PFSK-1 (cell line): ENCODE measurements around the gene NRCAM.

ENCODE experiments used
- FOXP2 ChIP-seq: optimal IDR thresholded peaks from 2 replicates; pipeline ENCODE3; 2011; ENCODE audit warnings: borderline replicate concordance, control low read depth, inconsistent platforms; ENCODE audit not compliant: insufficient read depth; ENCODE audit errors: extremely low read length, extremely low read depth
- POLR2AphosphoS5 ChIP-seq: IDR thresholded peaks from 2 replicates; pipeline ENCODE4 v1.6.1; 2012; ENCODE audit warnings: low read depth, mild to moderate bottlenecking, control low read depth, low read length, moderate library complexity
- SIN3A ChIP-seq: IDR thresholded peaks from 2 replicates; pipeline ENCODE4 v1.6.1; 2012; ENCODE audit warnings: mild to moderate bottlenecking, low read length, moderate library complexity, borderline replicate concordance; ENCODE audit not compliant: insufficient read depth
- TAF1 ChIP-seq: IDR thresholded peaks from 2 replicates; pipeline ENCODE4 v1.6.1; 2012; ENCODE audit warnings: low read length, control low read depth, borderline replicate concordance; ENCODE audit not compliant: insufficient read depth
- TF ChIP-seq, protein P1 (sequence below), 2 experiments: IDR thresholded peaks; 2 replicates each; pipeline versions ENCODE4 v1.6.1 to v1.8.0; 2011 to 2012; ENCODE audit warnings: low read depth in 2 of 2, low read length in 2 of 2, control low read depth in 1 of 2, inconsistent platforms in 1 of 2, mild to moderate bottlenecking in 1 of 2, moderate library complexity in 1 of 2; ENCODE audit not compliant: insufficient read depth in 1 of 2

The NRCAM gene

DNA sequence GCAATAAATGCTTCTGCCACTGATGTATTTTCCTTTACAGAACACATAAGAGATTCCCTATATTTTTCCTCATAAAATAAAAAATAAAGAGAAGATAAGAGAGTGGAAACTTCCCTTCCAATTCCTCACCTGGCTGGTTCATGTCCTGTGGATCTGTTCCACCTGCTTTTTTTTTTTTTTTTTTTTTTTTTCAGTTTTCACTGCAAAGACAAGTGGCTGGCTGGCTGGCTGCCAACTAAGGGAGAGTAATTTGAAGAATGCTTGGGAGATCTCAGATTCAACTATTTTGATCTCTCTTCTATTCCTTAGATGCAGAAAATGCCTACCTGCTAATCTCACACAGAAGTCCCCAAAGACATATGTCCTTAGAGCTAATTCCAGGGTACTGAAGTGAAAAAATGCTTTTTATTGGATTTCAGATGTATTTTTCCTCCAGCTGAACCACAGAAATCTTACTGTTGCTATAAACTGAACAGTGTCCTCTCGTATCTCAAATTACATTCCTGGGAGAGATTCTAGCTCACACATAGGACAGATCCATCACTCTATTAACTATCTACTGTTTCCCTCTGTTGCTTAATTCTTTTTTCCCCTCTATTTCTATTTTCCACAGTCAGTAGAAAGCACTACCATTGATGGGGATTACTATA is 120.8 kb downstream of the NRCAM start:
- TF ChIP-seq POLR2AphosphoS5 = no peak

DNA sequence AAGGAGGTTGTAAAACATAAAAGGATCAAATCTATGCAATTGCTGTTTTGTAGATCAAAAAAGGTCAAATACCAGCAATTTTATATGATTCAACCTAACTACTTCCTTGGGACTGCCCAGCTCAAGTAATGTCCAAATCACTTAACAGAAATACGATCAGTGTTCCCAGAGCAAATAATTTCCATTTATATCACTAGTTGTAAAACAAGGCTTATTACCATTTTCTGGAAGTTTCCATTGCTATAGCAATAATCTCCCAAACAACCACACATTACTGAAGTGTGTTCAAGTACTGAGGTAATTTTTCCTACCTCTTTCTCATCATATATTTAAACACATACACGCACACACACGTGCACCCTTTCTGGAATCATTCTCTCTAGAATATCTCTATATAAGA is 123.3 kb downstream of the NRCAM start:
- no peak for TF ChIP-seq SIN3A
- TF ChIP-seq FOXP2 = no peak
- TF ChIP-seq, protein P1, sequence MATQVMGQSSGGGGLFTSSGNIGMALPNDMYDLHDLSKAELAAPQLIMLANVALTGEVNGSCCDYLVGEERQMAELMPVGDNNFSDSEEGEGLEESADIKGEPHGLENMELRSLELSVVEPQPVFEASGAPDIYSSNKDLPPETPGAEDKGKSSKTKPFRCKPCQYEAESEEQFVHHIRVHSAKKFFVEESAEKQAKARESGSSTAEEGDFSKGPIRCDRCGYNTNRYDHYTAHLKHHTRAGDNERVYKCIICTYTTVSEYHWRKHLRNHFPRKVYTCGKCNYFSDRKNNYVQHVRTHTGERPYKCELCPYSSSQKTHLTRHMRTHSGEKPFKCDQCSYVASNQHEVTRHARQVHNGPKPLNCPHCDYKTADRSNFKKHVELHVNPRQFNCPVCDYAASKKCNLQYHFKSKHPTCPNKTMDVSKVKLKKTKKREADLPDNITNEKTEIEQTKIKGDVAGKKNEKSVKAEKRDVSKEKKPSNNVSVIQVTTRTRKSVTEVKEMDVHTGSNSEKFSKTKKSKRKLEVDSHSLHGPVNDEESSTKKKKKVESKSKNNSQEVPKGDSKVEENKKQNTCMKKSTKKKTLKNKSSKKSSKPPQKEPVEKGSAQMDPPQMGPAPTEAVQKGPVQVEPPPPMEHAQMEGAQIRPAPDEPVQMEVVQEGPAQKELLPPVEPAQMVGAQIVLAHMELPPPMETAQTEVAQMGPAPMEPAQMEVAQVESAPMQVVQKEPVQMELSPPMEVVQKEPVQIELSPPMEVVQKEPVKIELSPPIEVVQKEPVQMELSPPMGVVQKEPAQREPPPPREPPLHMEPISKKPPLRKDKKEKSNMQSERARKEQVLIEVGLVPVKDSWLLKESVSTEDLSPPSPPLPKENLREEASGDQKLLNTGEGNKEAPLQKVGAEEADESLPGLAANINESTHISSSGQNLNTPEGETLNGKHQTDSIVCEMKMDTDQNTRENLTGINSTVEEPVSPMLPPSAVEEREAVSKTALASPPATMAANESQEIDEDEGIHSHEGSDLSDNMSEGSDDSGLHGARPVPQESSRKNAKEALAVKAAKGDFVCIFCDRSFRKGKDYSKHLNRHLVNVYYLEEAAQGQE (IDR thresholded peaks at IDR 0.05; ENCODE audit: insufficient read depth in 1 of 2, low read depth in 2 of 2, low read length in 2 of 2) = no peak
- TF ChIP-seq TAF1 = no peak
- TF ChIP-seq POLR2AphosphoS5 = no peak

DNA sequence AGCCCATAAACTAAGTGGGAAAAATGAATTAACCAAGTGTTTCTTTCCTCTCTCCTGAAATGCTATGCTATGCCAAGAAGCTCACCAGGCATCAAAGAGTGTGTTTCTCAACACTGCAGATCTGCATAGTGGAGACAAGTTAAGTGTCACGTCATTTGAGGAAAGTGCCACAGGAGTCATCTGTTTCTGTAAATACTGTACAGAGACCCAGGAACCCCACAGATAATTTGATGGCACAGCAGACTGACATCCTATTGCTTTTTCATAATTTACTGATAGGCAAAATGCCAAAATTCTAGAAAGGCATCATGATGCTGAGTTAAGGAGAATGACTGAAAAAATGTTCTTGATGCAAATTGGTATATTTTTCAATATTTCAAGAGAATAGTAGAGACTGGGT is 124.3 kb downstream of the NRCAM start:
- TF ChIP-seq, protein P1 (IDR thresholded peaks at IDR 0.05; ENCODE audit: insufficient read depth in 1 of 2, low read depth in 2 of 2, low read length in 2 of 2) = no peak
- no peak for TF ChIP-seq POLR2AphosphoS5
- TF ChIP-seq TAF1 = no peak
- no peak for TF ChIP-seq FOXP2
- no peak for TF ChIP-seq SIN3A

DNA sequence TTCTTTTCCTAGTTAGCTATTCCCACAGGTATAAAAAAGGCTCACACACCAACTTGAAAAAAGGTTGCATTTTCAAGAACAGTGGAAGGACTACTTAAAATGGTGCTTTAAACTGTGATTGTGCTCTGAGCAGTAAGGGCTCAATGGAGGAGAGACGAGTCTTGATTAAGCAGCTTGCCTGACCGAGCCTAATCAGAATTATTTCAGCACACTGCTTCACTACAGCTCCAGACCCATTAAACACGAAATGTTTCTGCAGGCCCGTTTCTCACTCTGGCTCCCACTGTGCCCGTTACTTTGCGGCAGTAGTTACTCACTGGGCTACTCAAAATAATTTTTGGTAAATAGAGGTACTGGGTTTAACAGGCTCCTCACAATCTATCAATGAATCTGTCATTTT is 126.0 kb downstream of the NRCAM start:
- TF ChIP-seq SIN3A (no peak), TAF1 (no peak), FOXP2 (no peak), POLR2AphosphoS5 (no peak)
- TF ChIP-seq, protein P1 (IDR thresholded peaks at IDR 0.05; ENCODE audit: insufficient read depth in 1 of 2, low read depth in 2 of 2, low read length in 2 of 2) = no peak

DNA sequence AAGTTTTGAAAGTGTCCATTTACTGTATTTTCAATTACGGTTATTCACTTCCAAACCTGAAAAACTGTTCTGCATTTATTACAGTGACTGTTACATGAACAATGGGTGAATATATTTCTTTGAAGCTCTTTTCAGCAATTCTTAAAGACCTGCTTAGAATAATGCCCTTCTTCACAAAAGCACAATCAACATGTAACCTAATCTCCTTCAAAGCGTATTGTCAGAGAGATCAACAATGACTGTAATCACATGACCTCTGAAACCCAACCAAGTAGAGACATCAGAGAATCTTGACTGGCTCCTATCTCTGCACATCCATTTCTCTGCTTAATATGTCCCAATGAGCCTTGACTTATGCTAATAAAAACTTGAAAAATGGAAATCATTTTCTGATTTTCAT is 126.7 kb downstream of the NRCAM start:
- TF ChIP-seq TAF1 (no peak), FOXP2 (no peak)

DNA sequence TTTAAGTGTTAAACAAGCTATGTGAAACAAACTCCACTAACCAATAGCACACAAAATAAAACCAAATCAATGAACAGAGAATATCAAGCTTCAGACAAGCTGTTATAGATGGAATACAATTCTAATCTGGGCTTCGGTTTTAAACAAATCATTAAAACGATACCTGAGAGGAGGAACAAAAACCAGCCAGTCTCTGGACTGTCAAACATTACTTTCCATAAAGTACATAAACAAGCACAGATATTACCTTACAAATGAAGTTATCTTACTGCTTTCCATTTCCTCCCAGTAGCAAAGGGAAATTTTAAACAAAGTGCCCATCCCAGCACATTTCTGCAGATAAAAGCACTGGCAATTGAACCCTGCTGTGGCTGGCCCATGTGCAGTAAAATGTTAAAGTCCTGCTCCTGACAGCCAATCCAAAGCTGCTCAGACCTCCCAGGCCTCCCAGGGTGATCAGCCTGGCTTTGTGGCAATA is 128.0 kb downstream of the NRCAM start:
- TF ChIP-seq, protein P1 (IDR thresholded peaks at IDR 0.05; ENCODE audit: insufficient read depth in 1 of 2, low read depth in 2 of 2, low read length in 2 of 2) = no peak
- TF ChIP-seq SIN3A (no peak), FOXP2 (no peak), POLR2AphosphoS5 (no peak), TAF1 (no peak)
